Right hindlimb (tissue), 1 donor: ENCODE data around the gene RPS6KC1.
"Not testable (repeated sequence)": the region's sequence is repeated elsewhere in the genome, so short reads cannot be mapped to it uniquely, and the experiment has no call there.

ENCODE experiments used
- DNase-seq: peaks from one replicate; pipeline ENCODE4 v3.0.0-alpha.2; 2018

Gene RPS6KC1

GRCh38 chr1:213160442-213160841 is 109.4 kb downstream of the RPS6KC1 start:
- not testable (repeated sequence) for DNase-seq

GRCh38 chr1:213162338-213162737 is 111.3 kb downstream of the RPS6KC1 start:
- no peak for DNase-seq

DNA sequence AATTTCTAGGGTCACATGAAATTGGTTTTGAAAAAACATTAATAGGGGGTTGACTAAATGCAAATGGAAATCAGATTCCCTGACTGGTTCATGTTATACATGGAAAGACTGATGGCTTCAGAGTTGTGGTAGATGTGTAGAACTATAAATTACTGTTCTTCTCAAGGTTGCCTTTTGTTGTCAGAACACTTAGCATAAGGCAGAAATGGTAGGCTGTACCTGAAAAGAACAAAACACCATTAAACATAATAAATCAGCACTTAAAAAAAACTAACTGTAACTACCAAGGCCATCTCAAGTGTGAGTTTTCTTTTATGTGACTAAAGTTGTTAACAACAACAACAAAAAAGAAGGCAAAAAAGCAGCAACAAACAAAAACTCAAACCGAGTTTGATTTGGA is 111.8 kb downstream of the RPS6KC1 start:
- no peak for DNase-seq

- no peak for DNase-seq
Observed at GRCh38 chr1:213163278-213163711, 112.3 kb downstream of the RPS6KC1 start.

- DNase-seq: no peak
Observed at GRCh38 chr1:213164561-213164960, 113.5 kb downstream of the RPS6KC1 start.

DNA sequence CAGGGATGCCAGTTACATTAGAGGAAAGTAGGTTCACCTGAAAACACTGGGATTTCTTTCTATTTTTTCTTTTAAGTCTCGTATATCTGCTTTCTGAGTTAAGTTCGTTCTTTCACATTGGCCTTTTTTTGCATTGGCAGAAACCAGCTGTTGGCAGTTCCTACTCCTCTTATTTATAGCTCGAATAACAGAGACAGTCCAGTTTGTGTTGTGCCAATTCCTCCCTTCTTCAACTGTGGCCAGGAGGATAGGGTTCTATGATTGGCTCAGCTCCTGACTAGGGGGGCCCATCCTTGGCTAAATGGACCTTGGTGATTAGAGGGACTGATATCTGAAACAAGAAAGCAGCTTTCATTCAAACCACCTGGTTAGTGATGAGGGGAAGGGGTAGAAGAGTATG is 115.8 kb downstream of the RPS6KC1 start:
- peak; percentile 38 for DNase-seq

DNA sequence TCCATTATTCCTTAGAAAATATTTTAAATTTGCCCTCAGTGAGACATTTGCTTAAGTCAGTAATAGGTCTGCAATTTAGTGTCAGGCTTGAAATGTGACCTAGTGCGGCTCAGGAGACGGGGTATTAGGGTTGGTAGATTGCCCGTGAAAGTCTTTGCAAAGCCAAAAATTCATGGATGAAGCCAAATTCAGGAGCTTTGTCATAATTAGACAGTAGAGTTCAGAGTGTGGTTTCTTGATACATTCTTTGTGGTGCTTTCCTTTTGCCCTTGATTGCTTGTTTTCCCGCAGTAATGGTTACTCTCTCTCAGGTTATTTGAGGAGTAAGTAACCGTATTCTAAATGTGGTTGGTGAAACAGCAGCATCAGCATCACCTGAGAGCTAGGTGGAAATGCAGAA is 120.7 kb downstream of the RPS6KC1 start:
- DNase-seq: no peak

DNA sequence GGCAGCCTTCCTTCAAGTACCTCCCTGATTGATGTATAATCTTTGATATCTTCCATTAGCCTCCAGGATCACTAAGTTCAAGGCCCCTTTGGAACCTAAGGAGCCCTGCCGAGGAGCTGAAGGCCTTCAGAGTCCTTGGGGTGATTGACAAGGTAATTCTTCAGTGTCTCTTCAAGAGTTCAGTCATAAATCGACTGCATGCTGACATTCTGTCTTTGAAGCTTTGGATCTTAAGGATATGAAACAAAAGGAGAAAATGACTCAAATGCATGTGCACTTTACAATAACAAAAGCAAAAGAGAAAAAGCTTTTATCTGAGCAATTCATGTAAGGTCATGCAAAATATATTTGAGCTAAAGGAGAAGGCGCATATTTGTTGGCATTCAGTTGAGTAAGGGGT is 125.3 kb downstream of the RPS6KC1 start:
- no peak for DNase-seq

GRCh38 chr1:213179784-213180183 is 128.7 kb downstream of the RPS6KC1 start:
- DNase-seq: no peak

DNA sequence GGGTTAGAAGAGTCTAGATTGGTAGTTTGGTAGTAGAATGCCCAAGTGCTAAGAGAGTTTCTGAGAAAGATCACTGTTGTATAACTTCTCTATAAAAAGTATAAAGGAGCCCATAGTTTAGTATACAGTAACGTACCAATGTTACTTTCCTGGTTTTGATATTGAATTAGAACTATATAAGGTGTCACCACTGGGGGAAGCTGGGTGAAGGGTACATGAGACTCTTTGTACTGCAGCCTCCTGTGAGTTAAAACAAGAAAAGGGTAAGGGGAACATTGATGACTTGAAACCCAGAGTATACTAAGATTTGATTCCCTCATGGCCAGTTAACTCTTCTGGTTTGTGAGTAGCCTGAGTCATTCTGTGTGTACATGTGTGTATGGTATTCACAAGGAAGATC is 129.8 kb downstream of the RPS6KC1 start:
- DNase-seq: no peak

DNA sequence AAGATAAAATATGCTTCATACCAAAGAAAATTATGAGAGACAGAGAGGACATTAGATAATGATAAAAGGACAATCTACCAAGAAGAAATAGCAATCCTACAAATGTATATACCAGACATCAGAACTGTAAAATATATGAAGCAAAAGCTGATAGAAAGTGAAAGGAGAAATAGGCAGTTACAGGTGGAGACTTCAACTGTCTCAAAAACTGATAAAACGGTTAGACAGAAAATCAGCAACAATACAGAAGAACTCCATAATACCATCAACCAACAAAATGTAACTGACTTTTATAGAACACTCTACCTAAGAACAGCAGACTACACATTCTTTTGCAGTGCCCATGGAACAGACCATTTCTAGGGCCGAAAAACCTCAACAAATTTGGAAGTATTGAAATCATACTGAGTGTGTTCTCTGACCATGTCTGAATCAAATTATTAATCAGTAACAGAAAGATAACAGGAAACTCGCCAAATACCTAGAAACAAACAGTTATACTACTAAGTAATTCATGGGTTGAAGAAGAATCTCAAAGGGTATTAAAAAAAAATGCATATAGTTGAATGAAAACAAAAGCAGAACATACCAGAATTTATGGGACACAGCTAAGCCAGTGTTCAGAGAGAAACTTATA is 132.1 kb downstream of the RPS6KC1 start:
- no peak for DNase-seq

DNA sequence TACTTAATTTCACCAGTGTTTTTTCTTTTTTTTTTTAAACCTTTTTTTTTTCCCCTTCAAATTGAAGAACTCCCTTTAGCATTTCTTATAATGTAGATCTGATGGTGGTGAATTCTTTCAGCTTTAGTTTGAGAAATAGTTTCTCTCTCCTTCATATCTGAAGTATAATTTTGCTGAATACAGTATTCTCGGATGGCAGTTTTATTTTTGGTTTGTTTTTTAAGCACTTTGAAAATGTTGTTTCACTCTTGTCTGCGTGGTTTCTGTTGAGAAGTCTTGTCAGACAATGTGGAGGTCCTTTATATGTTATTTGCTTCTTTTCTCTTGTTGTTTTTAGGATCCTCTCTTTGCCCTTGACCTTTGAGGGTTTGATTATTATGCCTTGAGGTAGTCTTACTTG is 135.1 kb downstream of the RPS6KC1 start:
- no peak for DNase-seq

GRCh38 chr1:213192026-213192425 is 141.0 kb downstream of the RPS6KC1 start:
- DNase-seq: no peak

GRCh38 chr1:213194383-213194782 is 143.3 kb downstream of the RPS6KC1 start:
- no peak for DNase-seq

GRCh38 chr1:213194855-213195254 is 143.8 kb downstream of the RPS6KC1 start:
- DNase-seq: no peak

DNA sequence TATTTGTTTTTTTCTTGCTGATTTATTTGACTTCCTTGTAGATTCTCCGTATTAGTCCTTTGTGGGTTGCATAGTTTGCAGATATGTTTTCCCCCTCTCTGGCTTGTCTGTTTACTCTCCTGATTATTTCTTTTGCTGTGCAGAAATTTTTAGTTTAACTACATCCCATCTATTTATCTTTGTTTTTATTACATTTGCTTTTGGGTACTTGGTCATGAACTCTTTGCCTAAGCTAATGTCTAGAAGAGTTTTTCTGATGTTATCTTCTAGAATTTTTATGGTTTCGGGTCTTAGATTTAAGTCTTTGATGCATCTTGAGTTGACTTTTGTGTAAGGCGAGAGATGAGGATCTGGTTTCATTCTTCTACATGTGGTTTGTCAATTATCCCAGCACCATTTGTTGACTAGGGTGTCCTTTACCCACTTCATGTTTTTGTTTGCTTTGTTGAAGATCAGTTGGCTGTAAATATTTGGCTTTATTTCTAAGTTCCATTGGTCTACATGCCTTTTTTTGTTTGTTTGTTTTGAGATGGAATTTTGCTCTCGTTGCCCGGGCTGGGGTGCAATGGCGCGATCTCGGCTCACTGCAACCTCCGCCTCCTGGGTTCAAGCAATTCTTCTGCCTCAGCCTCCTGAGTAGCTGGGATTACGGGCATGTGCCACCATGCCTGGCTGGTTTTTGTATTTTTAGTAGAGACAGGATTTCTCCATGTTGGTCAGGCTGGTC is 145.4 kb downstream of the RPS6KC1 start:
- DNase-seq: not testable (repeated sequence)

GRCh38 chr1:213200630-213201029 is 149.6 kb downstream of the RPS6KC1 start:
- no peak for DNase-seq

- no peak for DNase-seq
Observed at GRCh38 chr1:213201380-213202155, 150.5 kb downstream of the RPS6KC1 start.

- DNase-seq: no peak
Observed at GRCh38 chr1:213211201-213211600, 160.2 kb downstream of the RPS6KC1 start.

- not testable (repeated sequence) for DNase-seq
Observed at GRCh38 chr1:213219076-213219475, 168.0 kb downstream of the RPS6KC1 start.

DNA sequence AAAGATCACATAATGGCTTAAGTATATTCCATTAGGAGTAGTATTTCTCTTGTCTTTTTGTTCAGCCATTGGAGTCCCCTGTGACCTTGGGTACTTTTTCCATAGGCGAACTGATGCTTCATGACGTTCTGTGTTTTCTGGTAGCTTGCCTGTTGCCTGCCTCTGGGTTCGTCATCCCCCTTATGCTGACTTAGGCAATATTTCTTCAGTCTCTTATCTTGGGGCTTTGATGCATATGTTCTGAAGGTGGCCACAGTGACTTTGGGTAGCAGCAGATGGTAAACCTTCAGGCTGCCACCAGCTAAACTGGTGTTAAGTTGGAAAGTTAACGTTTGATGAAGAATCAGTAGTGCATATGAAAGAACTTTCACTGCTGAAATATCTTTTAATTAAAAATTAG is 170.2 kb downstream of the RPS6KC1 start:
- DNase-seq: no peak

- no peak for DNase-seq
Observed at GRCh38 chr1:213227458-213227857, 176.4 kb downstream of the RPS6KC1 start.

DNA sequence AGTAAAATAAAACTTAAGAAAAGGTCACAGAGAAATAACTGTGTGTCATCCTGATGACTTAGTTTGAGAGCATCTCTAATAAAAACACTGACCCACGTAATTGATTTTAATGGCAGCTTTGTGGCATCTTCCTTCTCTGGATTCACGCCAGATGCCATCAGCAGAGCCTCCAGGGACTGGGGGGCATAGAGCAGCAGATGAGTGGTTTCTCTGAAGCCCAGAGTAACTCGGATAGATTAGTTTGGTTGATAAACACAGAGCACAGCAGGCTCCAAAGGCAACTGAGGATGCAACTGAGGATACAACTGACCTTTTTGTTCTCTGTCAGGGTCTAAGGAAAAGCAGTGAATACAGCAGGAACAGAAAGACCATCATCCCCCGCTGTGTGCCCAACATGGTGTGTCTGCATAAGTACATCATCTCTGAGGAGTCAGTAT is 180.8 kb downstream of the RPS6KC1 start:
- no peak for DNase-seq

DNA sequence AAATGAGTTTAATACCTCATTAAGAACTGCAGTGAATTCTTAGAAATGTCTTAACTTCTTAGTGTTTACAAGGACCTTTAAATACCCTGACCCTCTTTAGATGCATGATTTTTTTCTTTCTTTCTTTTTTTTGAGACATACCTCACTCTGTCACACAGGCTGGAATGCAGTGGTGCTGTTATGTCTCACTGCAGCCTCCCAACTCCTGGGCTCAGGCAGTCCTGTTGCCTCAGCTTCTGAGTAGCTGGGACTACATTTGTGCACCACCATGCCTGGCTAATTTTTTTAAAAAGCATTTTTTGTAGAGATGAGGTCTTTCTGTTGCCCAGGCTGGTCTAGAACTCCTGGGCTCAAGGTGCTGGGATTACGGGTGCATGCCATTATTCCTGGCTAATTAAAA is 191.8 kb downstream of the RPS6KC1 start:
- DNase-seq: no peak
